GM21367 (cell line): ENCODE results near the gene CRIP2.

Experiments used
- ATAC-seq: cut with Tn5 transposase; IDR thresholded peaks from one replicate; pipeline ENCODE4 v1.9.1; 2021; ENCODE audit not compliant: unreplicated experiment

CRIP2 gene

DNA sequence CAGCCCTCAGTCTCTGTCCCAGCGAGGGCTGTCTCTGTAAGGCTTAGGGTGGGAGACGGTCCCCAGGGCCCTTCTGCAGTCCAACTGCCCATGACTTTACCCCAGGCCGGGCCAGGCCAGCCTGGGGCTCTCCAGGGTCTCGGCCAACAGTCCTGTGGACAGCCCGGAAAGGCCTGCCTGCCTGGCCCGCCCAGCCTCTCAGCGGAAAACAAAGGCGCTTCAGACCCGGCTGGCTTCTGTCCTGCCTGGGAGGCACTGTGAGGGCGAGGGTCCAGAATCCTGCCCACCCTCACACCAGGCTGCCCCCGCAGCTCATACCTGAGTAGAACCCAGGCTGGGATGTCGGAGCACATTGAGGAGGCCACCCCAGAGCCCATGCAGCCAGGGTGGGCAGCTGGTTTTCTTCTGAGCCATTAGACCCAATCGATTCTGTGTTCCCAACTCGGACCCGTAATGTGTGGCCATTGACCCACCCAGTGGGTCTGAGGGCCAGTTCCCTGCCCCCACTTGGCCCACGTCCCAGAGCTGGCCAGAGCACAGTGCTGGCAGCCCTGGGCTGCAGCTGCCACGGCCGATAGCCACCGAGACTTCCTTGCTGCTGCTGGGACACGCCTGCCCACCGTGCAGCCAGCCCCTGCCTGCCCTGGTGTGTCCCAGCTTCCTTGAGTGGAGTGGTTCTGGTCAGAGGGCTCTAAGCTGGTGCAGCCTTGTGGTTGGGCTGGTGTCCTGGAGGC is 1.6 kb downstream of the CRIP2 start:
- ATAC-seq, result no peak

GRCh38 chr14:105476831-105477659 is 2.4 kb downstream of the CRIP2 start:
- no peak for ATAC-seq

- ATAC-seq, result no peak
Observed at GRCh38 chr14:105477660-105478397, 3.2 kb downstream of the CRIP2 start.

DNA sequence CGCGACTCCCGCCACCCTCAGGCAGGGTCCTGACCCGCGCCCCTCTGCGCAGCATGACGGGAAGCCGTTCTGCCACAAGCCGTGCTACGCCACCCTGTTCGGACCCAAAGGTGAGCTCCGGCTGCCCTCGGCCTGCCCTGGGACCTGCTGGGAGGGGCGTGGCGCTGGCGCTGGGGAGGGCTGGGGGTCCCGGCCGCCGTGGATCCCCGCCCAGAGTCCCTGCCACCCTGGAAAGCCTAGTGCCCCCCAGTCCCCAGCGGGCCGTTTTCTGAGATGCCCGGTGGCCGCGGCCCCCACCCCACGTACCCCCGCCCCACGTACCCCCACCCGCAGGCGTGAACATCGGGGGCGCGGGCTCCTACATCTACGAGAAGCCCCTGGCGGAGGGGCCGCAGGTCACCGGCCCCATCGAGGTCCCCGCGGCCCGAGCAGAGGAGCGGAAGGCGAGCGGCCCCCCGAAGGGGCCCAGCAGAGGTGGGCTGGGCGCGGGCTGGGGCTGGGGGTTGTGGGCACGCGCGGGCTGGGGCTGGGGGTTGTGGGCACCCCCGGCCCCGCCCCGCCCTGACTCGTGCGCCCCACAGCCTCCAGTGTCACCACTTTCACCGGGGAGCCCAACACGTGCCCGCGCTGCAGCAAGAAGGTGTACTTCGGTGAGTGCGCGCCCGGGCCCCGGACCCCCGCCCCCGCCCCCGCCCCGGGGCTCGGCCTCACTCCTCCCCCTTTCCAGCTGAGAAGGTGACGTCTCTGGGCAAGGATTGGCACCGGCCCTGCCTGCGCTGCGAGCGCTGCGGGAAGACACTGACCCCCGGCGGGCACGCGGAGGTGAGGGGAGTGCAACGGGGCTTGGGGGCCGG is 4.0 kb downstream of the CRIP2 start:
- ATAC-seq, result no peak

GRCh38 chr14:105479431-105480158 is 5.0 kb downstream of the CRIP2 start:
- no peak for ATAC-seq

GRCh38 chr14:105480199-105480746 is 5.7 kb downstream of the CRIP2 start:
- no peak for ATAC-seq

- no peak for ATAC-seq
Observed at GRCh38 chr14:105480807-105481801, 6.5 kb downstream of the CRIP2 start.

- no peak for ATAC-seq
Observed at GRCh38 chr14:105481886-105482457, 7.4 kb downstream of the CRIP2 start.

DNA sequence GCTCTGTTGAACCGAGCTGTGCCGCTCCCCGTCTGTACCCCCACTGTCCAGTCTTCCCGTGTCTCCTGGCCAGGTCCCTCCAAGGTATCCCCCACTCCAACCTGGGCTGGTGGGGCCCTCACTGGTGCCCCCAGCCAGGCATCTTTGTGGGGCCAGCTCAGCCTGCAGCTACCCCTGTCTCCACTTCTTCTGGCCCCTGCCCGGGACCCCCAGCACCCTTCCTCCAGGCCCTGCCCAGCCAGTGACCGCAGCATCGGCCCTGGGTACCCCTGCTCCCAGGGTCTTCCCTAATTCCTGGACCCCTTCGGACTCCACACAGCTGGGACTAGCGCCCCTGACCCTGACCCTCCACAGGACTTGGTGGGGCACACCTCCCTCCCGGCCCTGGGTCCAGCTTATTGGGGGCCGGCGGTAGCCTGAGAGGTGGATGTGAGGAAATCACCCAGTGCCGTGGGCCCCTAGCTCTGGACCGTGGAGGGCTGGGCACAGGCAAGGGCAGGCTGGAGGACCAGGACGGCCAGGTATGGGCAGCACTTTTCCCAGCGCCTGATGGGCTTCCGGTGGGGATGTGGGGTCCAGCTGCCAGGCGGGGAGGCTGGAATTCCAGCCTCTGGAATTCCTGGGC is 8.0 kb downstream of the CRIP2 start:
- no peak for ATAC-seq

DNA sequence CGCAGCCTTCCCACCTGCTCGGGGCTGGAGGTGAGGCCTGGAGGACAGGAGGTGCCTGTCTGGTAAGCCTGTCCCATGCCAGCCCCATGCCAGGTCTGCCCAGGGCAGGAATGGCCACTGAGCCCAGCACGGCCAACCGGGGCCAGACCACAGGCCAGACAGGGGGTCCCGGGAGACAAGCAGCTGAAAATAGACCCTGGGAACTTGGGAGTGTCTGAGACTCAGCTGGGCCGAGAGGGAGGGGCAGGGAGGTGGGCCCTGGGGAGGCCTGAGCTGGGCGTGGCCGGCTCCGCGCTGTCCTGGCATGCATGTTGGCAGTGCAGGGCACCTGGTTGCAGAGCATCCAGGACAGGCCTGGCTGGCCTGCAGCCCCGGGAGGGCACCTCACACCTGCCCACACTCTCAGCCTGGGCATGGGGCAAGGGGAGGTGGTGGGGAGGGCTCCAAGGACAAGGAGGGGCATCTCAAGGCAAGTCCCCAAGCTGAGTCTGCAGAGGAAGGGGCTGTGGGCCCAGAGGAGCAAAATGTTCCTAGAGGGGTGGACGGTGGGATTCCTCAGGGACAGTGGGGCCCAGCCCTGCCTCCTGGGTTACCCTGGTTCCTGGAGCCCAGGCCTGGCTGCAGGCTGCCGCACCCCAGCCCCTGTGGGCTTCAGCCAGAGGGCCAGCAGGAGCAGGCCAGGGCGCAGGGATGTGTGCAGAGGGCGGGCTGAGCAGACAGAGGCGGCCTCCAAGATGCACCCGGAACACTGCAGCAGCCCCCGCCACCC is 8.9 kb downstream of the CRIP2 start:
- ATAC-seq, result no peak

DNA sequence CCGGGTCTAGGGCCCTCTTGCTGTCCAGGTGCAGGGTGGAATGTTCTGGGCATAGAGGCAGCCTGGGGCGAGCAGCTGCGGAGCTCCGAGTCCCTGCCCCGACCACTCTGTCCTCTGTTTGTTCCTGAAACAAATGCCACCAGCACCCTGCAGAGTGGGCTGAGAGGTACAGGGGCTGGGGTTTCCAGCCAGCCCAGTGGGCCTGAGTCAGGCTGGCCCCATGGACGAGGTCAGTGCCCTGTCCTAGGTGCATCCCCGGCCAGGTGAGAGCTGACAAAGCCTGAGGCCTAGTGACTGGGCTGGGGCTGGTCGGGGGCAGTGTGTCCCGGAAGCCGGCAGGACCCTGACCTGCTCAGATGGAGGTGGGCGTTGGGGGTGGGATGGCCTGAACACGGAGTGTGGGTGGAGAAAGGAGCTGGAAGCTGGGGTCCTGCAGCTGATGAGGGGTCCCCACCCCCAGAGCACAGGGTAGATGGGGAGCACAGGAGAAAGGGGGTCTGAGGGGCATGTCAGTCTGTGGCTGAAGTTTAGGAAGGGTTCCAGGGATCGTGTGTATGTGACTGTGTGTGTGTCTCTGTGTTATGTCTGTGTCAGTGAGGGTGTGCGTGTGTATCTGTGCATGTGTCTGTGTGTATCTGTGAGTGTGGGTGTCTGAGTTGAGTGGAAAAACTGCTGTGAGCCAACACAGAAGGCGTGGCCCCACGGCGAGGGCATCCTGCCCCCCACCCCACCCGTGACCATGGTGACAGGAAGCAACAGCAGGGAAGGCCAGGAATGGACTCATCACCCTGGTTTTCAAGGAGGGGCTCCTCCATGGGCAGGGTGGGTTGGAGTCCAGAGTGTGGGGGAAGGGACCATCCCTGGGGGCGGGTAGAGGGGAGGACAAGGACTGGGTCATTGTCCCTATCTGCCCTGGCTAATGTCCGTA is 9.7 kb downstream of the CRIP2 start:
- no peak for ATAC-seq

DNA sequence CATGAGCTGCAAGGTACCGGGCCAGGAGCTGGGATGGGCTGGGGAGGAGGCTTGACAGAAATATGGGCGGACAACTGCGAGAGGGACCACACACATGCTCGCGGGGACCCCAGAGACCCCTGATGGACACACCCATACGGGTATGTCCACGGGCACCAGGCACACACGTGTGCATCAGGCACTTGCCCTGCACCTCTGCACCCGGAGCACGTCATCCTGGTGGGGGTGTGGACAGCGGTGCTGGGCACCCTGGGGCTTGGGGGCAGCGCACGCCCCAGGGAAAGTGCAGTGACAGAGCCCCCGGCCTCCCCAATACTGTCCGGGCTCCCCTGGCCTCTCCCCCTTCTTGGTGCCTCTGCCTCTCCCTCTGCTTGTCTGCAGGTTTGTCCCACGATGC is 10.4 kb downstream of the CRIP2 start:
- no peak for ATAC-seq

- ATAC-seq, result no peak
Observed at GRCh38 chr14:105485739-105486162, 11.1 kb downstream of the CRIP2 start.

- ATAC-seq, result no peak
Observed at GRCh38 chr14:105486163-105486973, 11.7 kb downstream of the CRIP2 start, which contains the start of gene CRIP1. Gene CRIP1 (plus strand): TSS chr14:105486886. CDS start chr14:105487260, 374 bp downstream.

GRCh38 chr14:105486974-105487448 is 12.4 kb downstream of the CRIP2 start:
- no peak for ATAC-seq
